DOHH2 (cell line): ENCODE data around the gene HYAL2.
A peak's percentile ranks its signal among the peaks of the same experiment; 100 is the strongest.

Source experiments
- EZH2phosphoT487 ChIP-seq: fragments of 200-600 bp; sonication (generic); IDR thresholded peaks from 2 replicates; pipeline ENCODE4 v1.6.1; 2017; ENCODE audit warnings: borderline replicate concordance, mild to moderate bottlenecking, antibody characterized with exemption, low read length, moderate library complexity, mixed read lengths
- TF ChIP-seq, protein P1 (sequence below): fragments of 200-600 bp; sonication (generic); IDR thresholded peaks from one replicate; pipeline ENCODE4 v1.5.1; 2014; ENCODE audit warnings: antibody characterized with exemption, mild to moderate bottlenecking, low read depth, low read length; ENCODE audit not compliant: poor library complexity, severe bottlenecking

DNA sequence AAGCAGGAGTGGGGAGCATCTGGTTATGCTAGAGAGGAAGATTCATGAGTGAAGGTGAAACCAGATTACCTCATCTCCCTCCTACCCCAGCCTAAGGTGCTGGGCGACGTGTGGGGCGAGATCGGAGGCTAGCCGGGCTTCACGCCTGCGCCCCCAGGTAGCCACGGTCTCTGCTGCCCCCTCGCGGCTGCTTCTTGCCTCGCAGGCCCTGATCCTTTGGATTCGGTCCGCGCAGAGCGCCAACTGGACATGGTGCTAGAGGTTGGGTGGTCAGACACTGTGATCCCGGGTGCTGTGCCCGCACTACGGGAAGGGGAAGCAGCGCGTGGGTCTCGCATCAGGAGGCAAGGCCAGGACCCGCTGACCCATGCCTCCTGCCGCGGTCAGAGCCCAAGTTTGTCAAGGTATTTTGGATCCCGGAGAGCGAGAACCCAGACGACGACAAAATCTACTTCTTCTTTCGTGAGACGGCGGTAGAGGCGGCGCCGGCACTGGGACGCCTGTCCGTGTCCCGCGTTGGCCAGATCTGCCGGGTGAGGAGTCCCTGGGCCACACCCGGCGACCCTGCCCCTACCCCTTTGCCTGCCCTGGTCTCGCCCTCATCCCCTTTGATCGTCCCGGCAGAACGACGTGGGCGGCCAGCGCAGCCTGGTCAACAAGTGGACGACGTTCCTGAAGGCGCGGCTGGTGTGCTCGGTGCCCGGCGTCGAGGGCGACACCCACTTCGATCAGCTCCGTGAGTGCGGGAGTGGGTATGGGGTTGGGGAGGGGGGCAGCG, 49.4 kb downstream of the HYAL2 start:
- TF ChIP-seq, protein P1, sequence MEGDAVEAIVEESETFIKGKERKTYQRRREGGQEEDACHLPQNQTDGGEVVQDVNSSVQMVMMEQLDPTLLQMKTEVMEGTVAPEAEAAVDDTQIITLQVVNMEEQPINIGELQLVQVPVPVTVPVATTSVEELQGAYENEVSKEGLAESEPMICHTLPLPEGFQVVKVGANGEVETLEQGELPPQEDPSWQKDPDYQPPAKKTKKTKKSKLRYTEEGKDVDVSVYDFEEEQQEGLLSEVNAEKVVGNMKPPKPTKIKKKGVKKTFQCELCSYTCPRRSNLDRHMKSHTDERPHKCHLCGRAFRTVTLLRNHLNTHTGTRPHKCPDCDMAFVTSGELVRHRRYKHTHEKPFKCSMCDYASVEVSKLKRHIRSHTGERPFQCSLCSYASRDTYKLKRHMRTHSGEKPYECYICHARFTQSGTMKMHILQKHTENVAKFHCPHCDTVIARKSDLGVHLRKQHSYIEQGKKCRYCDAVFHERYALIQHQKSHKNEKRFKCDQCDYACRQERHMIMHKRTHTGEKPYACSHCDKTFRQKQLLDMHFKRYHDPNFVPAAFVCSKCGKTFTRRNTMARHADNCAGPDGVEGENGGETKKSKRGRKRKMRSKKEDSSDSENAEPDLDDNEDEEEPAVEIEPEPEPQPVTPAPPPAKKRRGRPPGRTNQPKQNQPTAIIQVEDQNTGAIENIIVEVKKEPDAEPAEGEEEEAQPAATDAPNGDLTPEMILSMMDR: peak; percentile 94
- TF ChIP-seq EZH2phosphoT487: no peak
